GM13977 (cell line): ENCODE measurements around the gene HLF.

Experiments used
- DNase-seq: peaks from one replicate; pipeline ENCODE4 v3.0.0; 2012; ENCODE audit warnings: low spot score
- in situ Hi-C: fragments of 300-500 bp; cut with MboI; formaldehyde crosslinking; loops from one replicate; pipeline ENCODE4 v1.12.0; 2022; ENCODE audit warnings: low sequenced_read_pairs, low pct_unique_long_range_greater_than_20kb, mixed read lengths, inconsistent platforms; ENCODE audit not compliant: unreplicated experiment
- TF ChIP-seq, protein P1 (sequence below): IDR thresholded peaks from 2 replicates; pipeline ENCODE4 v1.5.1; 2012; ENCODE audit warnings: mild to moderate bottlenecking, control low read depth; ENCODE audit not compliant: insufficient read depth; ENCODE audit errors: extremely low read depth, missing control alignments

HLF gene

DNA sequence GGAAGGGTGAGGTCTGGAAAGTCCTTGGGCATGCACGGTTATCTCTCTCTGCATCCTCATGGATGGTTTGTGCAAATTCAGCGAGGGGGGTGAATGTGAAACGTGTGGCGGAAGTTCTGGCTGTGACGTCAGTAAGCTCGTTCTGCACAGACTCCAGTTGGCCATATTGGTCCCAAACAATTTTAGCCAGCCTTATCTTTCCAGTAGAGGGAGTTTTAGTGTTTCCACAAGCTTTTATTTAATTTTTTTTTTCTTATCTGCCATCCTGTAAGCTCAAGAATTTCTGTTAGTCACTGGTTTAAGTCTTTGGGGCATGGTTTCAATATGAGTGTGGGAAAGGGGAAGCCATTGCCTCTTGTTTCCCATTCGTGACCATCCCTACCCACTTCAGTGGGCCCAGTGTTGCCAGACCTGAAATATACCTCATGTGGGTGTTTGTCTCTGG is 39.0 kb downstream of the HLF start:
- no peak for DNase-seq
- in situ Hi-C loops = loop anchor here (25.0 kb wide), 1 partner anchor 316 kb away; no protein-coding TSS in a partner anchor

DNA sequence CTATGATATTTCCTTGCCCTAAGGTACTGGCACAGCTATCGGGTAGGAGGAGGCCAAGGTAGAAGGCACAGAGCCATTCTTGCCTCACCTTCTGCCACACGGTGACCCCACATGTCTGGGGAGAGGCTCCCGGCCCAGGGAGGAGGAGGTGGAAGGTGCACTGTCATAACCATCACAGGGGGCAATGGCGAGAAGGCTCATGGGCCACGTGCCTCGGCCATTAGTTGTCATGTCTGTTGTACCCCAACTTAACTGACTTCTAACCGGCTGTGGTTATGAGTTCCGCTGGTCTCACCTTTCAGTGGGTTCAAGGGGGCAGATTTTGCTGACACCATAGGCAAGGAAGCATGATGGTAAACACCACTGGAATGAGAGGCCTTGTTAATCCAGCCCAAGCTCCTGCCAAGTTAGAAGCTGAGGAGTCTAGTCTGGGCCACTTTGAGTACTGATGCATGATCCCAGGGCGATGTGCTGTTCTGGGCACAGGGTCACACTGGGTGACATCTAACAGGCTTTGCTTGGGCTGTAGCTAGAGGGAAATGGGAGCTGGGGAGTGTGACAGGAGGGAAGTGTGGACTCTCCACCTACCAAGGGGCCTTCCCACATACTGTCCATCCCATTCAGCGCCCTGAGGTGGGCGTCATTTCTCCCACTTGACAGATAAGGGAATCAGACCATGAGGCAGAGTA is 39.6 kb downstream of the HLF start:
- DNase-seq = no peak
- TF ChIP-seq, protein P1, sequence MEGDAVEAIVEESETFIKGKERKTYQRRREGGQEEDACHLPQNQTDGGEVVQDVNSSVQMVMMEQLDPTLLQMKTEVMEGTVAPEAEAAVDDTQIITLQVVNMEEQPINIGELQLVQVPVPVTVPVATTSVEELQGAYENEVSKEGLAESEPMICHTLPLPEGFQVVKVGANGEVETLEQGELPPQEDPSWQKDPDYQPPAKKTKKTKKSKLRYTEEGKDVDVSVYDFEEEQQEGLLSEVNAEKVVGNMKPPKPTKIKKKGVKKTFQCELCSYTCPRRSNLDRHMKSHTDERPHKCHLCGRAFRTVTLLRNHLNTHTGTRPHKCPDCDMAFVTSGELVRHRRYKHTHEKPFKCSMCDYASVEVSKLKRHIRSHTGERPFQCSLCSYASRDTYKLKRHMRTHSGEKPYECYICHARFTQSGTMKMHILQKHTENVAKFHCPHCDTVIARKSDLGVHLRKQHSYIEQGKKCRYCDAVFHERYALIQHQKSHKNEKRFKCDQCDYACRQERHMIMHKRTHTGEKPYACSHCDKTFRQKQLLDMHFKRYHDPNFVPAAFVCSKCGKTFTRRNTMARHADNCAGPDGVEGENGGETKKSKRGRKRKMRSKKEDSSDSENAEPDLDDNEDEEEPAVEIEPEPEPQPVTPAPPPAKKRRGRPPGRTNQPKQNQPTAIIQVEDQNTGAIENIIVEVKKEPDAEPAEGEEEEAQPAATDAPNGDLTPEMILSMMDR = no peak
- in situ Hi-C loops = loop anchor here (25.0 kb wide), 1 partner anchor 317 kb away; no protein-coding TSS in a partner anchor

More for the DNA sequence above, 39.0 kb downstream of the HLF start:
- TF ChIP-seq, protein P1 = no peak

DNA sequence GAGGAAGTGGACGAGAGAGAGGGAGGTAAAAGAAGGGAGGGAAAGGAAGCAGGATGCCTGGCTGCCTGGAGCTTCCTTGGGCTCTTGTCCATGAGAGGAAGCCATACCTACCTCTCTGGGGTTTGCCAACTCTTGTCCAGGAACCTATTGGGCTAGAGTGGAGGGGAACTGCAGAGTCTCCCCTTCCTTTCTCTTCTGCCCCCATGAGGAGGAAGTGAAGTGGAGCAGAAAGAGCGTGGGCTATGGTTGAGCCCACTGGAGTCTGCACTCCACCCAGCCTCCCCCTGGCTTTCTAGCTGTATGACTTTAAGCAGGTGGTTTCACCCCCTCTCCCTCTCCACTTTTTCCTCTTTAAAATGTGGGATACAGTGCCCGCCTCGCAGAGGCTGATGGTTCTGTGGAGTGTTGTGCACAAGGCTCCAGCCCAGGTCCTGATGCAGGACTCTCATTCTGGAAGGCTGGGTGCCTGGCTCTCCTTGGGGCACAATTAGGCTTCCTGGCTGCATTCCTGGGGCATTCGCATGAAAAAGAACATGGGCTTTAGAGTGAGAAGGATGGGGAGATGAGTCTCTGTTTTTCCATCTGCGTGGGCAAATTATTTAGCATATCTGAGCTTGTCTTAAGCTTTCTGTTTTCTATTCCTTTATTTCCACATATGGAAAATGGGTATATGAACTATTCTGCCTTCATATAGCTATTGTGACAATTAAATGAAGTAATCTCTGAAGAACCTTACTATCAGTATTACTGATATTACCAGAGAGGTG is 40.7 kb downstream of the HLF start:
- no peak for DNase-seq
- TF ChIP-seq, protein P1 = no peak
- in situ Hi-C loops = loop anchor here (25.0 kb wide), 1 partner anchor 318 kb away; no protein-coding TSS in a partner anchor

DNA sequence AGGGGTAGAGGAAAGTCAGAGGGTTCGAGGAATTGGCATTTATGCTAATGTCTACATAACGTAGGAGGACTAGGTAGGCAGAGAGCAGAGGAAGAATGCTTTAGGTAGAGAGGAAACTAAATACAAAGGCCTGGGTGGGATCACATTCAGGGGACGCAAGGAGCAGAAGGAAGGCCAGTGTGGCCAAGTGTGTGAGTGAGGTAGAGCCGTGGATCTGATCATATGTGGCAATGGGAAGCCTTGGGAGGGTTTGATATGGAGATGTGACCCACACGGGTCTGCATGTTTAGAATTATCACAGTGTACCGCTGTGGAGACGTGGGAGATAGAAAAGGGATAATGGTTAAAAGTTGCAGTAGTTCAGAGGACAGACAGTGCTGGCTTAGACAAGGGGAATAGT is 43.1 kb downstream of the HLF start:
- no peak for DNase-seq
- TF ChIP-seq, protein P1 = no peak
- in situ Hi-C loops = loop anchor here (25.0 kb wide), 1 partner anchor 321 kb away; no protein-coding TSS in a partner anchor

DNA sequence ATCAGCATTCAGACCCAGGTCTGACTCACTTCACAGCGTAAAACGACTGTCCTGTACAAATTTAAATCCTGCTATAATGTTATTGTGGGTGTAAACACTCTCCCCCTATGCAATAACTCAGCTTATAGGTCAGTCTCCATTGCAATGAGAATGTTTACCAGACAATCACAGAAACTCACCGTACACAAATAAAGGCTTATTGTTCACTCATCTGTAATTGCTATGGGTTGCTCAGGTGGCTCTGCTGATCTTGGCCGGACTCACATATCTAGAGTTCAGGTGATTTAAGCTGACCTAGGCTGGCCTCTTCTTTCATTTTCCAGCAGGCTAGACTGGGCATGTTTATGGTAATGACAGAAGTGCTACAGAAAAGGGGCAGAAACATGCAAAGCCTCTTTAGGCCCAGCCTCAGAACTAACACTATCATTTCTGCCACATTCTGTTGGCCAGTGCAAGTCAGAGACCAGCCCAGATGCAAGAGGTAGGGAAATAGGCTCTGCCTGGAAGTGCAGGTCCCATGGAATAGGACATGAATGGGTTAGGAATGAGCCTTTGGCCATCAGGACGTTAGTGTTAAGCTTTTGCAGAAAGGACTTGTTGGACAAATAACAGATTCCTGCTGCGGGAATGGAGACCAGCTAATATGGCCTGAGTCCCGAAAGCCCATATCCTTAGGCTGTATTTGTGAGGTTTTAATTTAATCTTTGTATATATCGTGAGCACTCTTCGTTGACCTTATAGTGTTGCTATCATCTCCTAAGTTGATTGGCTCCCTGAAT is 44.0 kb downstream of the HLF start:
- in situ Hi-C loops = loop anchor here (25.0 kb wide), 1 partner anchor 322 kb away; no protein-coding TSS in a partner anchor
- TF ChIP-seq, protein P1 = no peak
- no peak for DNase-seq
